HEK293 (cell line): ENCODE results near the gene SLC5A12.

Experiments used
- CTCF ChIA-PET: fragments of 350-600 bp; formaldehyde crosslinking; extraction: SDS; loops from one replicate; lab custom pipeline; 2021; ENCODE audit warnings: antibody characterized with exemption; lab: Yijun Ruan, JAX
- POLR2A ChIA-PET: fragments of 300-600 bp; formaldehyde crosslinking; extraction: SDS; loops from one replicate; lab custom pipeline; 2020; ENCODE audit warnings: antibody characterized with exemption, inconsistent platforms; lab: Yijun Ruan, JAX
- H3K27ac ChIP-seq: fragments of 200-500 bp; sonication (Bioruptor generic); 2 replicates; pipeline ENCODE4 v1.5.1; 2014; ENCODE audit warnings: low read depth, low read length, control low read depth, inconsistent platforms; ENCODE audit errors: extremely low read depth
- H3K36me3 ChIP-seq, 2 experiments: fragments of 200-500 bp in 1 of 2; sonication (Bioruptor generic) in 1 of 2; 1 replicate in 1 of 2; 2 replicates in 1 of 2; pipeline ENCODE4 v1.5.1; 2014 to 2017; ENCODE audit warnings: inconsistent platforms in 2 of 2, low read length in 2 of 2; ENCODE audit not compliant: control insufficient read depth in 2 of 2, insufficient read depth in 1 of 2
- H3K4me1 ChIP-seq: fragments of 200-500 bp; sonication (Bioruptor generic); 2 replicates; pipeline ENCODE4 v1.5.1; 2014; ENCODE audit warnings: mild to moderate bottlenecking, low read length, inconsistent platforms; ENCODE audit not compliant: control insufficient read depth, insufficient read depth
- H3K4me3 ChIP-seq: 2 replicates; pipeline ENCODE4 v1.5.1; 2011; ENCODE audit warnings: low read depth, mild to moderate bottlenecking, control low read depth, low read length, moderate library complexity
- H3K9me3 ChIP-seq: fragments of 200-500 bp; sonication (Bioruptor generic); 2 replicates; pipeline ENCODE4 v1.5.1; 2014; ENCODE audit warnings: low read depth, low read length, inconsistent platforms; ENCODE audit not compliant: control insufficient read depth, insufficient read depth
- FEZF1 ChIP-seq: fragments of 450-650 bp; formaldehyde crosslinking; IDR thresholded peaks from 2 replicates; pipeline ENCODE4 v1.5.1; 2016; ENCODE audit warnings: missing biosample characterization, missing genetic modification characterization
- GLIS1 ChIP-seq: fragments of 450-650 bp; formaldehyde crosslinking; IDR thresholded peaks from 2 replicates; pipeline ENCODE4 v1.5.1; 2016; ENCODE audit warnings: missing biosample characterization, missing genetic modification characterization
- MEIS1 ChIP-seq: sonication (generic); formaldehyde crosslinking; IDR thresholded peaks from 2 replicates; pipeline ENCODE4 v1.8.1; 2022; ENCODE audit warnings: missing genetic modification reagents, mild to moderate bottlenecking, borderline replicate concordance
- PRDM2 ChIP-seq: fragments of 450-650 bp; formaldehyde crosslinking; IDR thresholded peaks from 2 replicates; pipeline ENCODE4 v1.5.1; 2016; ENCODE audit warnings: missing biosample characterization, missing genetic modification characterization, borderline replicate concordance
- ZBTB11 ChIP-seq: fragments of 450-650 bp; formaldehyde crosslinking; conservative IDR thresholded peaks from 2 replicates; pipeline ENCODE4 v1.5.1; 2016; ENCODE audit warnings: low read depth, missing biosample characterization, missing genetic modification characterization
- ZNF239 ChIP-seq: fragments of 450-650 bp; formaldehyde crosslinking; IDR thresholded peaks from 2 replicates; pipeline ENCODE4 v1.5.1; 2016; ENCODE audit warnings: missing biosample characterization, missing genetic modification characterization
- ZNF280D ChIP-seq: fragments of 450-650 bp; formaldehyde crosslinking; IDR thresholded peaks from 2 replicates; pipeline ENCODE4 v1.5.1; 2016; ENCODE audit warnings: missing biosample characterization, missing genetic modification characterization
- ZNF341 ChIP-seq: fragments of 450-650 bp; formaldehyde crosslinking; IDR thresholded peaks from 2 replicates; pipeline ENCODE4; 2016; ENCODE audit warnings: low read depth, missing biosample characterization, missing genetic modification characterization
- ZNF362 ChIP-seq: fragments of 450-650 bp; formaldehyde crosslinking; IDR thresholded peaks from 2 replicates; pipeline ENCODE4 v1.5.1; 2016; ENCODE audit warnings: missing biosample characterization, missing genetic modification characterization
- ZNF416 ChIP-seq: fragments of 450-650 bp; formaldehyde crosslinking; IDR thresholded peaks from 2 replicates; pipeline ENCODE4 v1.5.1; 2016; ENCODE audit warnings: missing biosample characterization, missing genetic modification characterization
- ZNF488 ChIP-seq: fragments of 450-650 bp; formaldehyde crosslinking; IDR thresholded peaks from 2 replicates; pipeline ENCODE4 v1.5.1; 2016; ENCODE audit warnings: missing biosample characterization, missing genetic modification characterization
- ZNF623 ChIP-seq: fragments of 450-650 bp; formaldehyde crosslinking; IDR thresholded peaks from 2 replicates; pipeline ENCODE4 v1.5.1; 2016; ENCODE audit warnings: missing biosample characterization, missing genetic modification characterization
- ZNF701 ChIP-seq: fragments of 450-650 bp; formaldehyde crosslinking; IDR thresholded peaks from 2 replicates; pipeline ENCODE4 v1.5.1; 2016; ENCODE audit warnings: missing biosample characterization, missing genetic modification characterization

SLC5A12 gene

GRCh38 chr11:26741036-26741435, 19.2 kb upstream of the SLC5A12 start:
- no peaks in the 10 kb centered on the region for H3K36me3 ChIP-seq
- H3K27ac ChIP-seq: no peak overlapping the region
- H3K4me1 ChIP-seq: peaks cover 2% of the 10 kb centered on the region; the same call in 1 of the 2 replicates
- ChIA-PET POLR2A (no interaction called here), CTCF (no interaction called here)
- H3K4me3 ChIP-seq: no peak overlapping the region
- TF ChIP-seq ZNF239 (tag by site-specific recombination) (no peak), FEZF1 (tag by site-specific recombination) (peak; percentile 35; the same call in 1 of the 2 replicates), GLIS1 (tag by site-specific recombination) (0 out of 2 replicates have a peak, but pooled peaks have one; percentile 12)
- H3K9me3 ChIP-seq: no peaks in the 10 kb centered on the region

GRCh38 chr11:26739366-26740073, 17.7 kb upstream of the SLC5A12 start:
- no peak overlapping the region for H3K4me3 ChIP-seq
- no peak for TF ChIP-seq ZNF362 (tag by site-specific recombination)
- no peak for TF ChIP-seq ZNF488 (tag by site-specific recombination)
- TF ChIP-seq ZNF341 (tag by site-specific recombination): no peak
- TF ChIP-seq MEIS1: no peak
- TF ChIP-seq PRDM2 (tag by site-specific recombination): no peak
- no peak for TF ChIP-seq ZBTB11
- no peak for TF ChIP-seq ZNF416 (tag by site-specific recombination)
- no peak for TF ChIP-seq ZNF623 (tag by site-specific recombination)
- TF ChIP-seq ZNF280D: no peak
- no peak for TF ChIP-seq FEZF1 (tag by site-specific recombination)
- no peak for TF ChIP-seq ZNF701 (tag by site-specific recombination)
- CTCF ChIA-PET: no interaction called here
- H3K36me3 ChIP-seq: no peaks in the 10 kb centered on the region
- H3K27ac ChIP-seq: no peak overlapping the region
- POLR2A ChIA-PET: no interaction called here
- no peaks in the 10 kb centered on the region for H3K9me3 ChIP-seq
- peaks cover 2% of the 10 kb centered on the region; the same call in 1 of the 2 replicates for H3K4me1 ChIP-seq
